GM21723 (cell line): ENCODE measurements around the gene CYP2A6.
"Not testable (repeated sequence)": the region's sequence is repeated elsewhere in the genome, so short reads cannot be mapped to it uniquely, and the experiment has no call there.

Experiments used
- ATAC-seq: cut with Tn5 transposase; IDR thresholded peaks from one replicate; pipeline ENCODE4 v1.9.1; 2021; ENCODE audit warnings: mild to moderate bottlenecking, moderate library complexity; ENCODE audit not compliant: unreplicated experiment

The CYP2A6 gene

DNA sequence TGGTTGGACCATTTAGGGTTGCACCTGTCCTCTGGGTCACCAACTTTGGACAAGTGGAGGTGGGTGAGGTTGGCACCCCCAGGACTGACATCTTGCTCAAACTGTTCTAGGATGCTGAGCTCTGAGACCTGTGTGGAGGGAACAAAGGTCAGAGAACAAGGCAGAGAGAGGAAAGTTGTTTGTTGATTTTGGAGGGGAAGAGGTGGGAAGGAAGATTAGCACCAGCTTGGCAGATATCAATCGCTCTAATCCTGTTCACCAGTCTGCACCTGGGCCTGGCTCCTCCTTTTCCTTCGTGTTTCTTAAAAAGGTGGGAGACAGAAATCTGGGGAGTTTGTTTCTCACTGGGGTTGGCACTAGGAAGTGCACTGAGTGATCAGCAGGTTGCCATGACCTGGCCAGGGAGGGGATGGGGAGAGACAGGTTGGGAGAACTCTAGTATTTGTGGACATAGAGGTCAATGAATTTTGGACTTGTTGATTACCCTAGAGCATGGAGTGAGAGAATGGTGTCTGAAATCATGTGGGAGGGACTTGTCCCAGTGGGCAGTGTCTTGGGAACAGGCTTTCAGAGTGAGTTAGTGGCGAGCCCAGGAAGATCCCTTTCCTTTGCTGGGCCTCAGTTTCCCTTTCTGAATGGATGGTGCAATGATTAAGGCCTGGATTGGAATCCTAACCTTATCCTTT is 2.4 kb upstream of the CYP2A6 start:
- ATAC-seq, result not testable (repeated sequence)

GRCh38 chr19:40846722-40847121 is 3.5 kb downstream of the CYP2A6 start:
- ATAC-seq, result not testable (repeated sequence)

DNA sequence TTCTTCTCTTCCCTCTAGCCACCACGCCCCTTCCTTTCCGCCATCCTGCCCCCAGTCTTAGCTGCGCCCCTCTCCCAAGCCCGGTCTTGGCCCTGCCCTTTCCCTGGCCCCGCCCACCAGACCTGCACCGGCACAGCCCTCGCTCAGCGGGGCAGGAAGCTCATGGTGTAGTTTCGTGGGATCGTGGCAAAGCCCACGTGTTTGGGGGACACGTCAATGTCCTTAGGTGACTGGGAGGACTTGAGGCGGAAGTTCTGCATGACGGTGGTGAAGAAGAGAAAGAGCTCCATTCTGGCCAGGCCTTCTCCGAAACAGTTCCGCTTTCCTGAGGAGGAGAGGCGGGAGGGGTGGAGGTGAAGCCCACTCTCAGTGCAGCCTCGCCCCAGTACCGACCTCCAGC is 6.6 kb downstream of the CYP2A6 start:
- ATAC-seq, result not testable (repeated sequence)

GRCh38 chr19:40842997-40843652 is 7.1 kb downstream of the CYP2A6 start:
- ATAC-seq, result not testable (repeated sequence)

DNA sequence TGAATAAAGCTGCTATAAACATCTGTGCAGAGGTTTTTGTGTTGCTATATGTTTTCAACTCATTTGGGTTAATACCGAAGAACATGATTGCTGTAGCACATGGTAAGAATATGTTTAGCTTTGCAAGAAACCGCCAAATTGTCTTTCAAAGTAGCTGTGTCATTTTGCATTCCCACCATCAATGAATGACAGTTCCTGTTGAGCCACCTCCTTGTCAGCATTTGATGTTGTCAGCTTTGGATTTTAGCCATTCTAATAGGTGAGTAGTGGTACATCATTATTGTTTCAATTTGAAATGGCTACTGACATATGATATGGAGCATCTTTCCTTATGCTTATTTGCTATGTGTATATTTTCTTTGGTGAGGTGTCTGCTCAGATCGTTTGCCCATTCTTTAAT is 8.2 kb downstream of the CYP2A6 start:
- ATAC-seq, result not testable (repeated sequence)

DNA sequence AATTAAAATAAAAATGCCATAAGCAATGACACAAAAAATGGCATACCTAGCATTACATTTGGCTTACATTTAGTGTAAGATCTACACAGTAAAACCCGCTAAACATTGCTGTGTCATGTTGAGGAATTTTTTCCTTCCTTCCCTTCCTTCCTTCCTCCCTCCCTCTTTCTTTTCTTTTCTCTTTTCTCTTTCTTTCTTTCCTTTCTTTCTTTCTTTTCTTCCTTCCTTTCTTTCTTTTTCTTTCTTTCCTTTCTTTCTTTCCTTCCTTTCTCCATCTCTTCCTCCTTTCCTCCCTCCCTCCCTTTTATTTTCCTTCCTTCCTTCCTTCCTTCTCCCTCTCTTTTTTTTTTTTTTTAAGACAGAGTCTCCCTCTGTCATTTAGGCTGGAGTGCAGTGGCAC is 11.8 kb downstream of the CYP2A6 start:
- ATAC-seq, result not testable (repeated sequence)

GRCh38 chr19:40836754-40837429 is 13.4 kb downstream of the CYP2A6 start:
- no peak for ATAC-seq

DNA sequence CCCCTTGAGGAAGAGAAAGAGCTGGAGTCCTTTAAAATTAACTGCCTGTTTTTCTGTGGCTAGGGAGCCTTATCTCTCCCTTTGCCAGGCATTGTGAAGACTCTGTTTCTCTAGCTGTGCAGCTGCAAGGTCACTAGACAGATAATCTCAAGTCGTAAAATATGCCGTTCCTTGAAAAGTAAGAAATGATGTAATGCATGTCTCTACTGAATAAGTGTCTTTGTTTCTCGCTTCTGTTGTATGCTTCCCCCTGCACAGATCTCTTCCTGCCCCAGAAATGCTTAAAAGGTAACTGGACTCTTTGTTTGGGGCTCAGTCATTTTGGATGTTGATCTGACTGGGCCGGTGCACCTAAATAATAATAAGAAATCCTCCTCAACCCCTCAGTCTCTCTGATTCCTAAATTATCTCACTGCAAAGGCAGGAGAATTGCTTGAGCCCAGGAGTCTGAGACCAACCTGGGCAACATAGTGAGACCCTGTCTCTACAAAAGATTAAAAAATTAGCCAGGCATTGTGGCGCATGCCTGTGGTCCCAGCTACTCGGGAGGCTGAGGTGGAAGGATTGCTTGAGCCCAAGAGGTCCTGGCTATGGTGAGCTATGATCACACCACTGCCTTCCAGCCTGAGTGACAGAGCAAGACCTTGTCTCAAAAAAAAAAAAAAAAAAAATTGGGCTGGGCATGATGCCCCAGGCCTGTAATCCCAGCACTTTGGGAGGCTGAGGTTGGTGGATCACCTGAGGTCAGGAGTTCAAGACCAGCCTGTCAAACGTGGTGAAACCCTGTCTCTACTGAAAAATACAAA is 16.3 kb downstream of the CYP2A6 start:
- ATAC-seq, result not testable (repeated sequence)

- not testable (repeated sequence) for ATAC-seq
Measured at GRCh38 chr19:40832431-40832790, 17.8 kb downstream of the CYP2A6 start.

- no peak for ATAC-seq
Measured at GRCh38 chr19:40831502-40832430, 18.5 kb downstream of the CYP2A6 start.

DNA sequence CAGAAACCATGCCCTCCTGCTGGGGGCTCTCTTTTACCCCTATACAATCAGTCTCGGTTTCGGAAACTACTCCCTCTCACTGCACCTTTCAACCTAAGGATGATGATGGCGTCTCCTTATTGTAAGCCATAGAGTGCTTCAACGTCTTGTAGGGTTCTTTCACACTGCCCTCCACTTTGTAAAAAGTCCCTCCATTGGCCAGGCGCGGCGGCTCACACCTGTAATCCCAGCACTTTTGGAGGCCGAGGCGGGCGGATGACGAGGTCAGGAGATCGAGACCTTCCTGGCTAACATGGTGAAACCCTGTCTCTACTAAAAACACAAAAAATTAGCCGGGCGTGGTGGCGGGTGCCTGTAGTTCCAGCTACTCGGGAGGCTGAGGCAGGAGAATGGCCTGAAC is 19.5 kb downstream of the CYP2A6 start:
- ATAC-seq, result not testable (repeated sequence)

- ATAC-seq, result no peak
Measured at GRCh38 chr19:40829205-40829604, 21.0 kb downstream of the CYP2A6 start.

GRCh38 chr19:40827386-40828247 is 22.6 kb downstream of the CYP2A6 start:
- no peak for ATAC-seq

DNA sequence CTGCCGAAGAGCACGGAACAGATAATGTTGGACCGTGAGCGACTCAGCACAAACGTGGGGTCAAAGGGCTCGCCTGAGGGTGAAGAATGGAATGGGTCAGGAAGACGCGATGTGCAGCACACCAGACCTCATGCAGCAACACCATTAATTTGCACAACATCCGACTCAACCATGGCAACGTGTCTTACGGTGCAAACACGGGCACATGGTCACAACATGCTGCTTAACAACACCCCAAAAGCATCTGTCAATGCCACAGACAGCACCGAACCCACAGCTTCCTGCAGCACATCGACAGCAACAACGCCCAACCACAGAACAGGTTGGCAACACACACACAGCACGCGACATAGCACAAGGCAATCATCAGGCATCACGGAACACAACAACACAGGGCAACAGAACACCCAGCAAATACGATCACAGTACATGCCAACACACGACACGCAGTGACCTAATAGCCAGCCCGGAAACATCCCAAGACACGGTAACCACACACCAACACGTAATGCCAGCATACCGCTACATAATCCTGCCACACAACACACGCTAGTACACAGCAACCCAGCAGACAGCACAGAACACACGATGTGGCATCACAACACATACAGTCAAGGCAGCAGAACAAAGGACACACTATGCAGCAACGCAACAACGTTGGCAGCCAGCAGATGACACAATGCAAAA is 23.4 kb downstream of the CYP2A6 start:
- ATAC-seq, result not testable (repeated sequence)

- not testable (repeated sequence) for ATAC-seq
Measured at GRCh38 chr19:40826312-40826698, 23.9 kb downstream of the CYP2A6 start.

DNA sequence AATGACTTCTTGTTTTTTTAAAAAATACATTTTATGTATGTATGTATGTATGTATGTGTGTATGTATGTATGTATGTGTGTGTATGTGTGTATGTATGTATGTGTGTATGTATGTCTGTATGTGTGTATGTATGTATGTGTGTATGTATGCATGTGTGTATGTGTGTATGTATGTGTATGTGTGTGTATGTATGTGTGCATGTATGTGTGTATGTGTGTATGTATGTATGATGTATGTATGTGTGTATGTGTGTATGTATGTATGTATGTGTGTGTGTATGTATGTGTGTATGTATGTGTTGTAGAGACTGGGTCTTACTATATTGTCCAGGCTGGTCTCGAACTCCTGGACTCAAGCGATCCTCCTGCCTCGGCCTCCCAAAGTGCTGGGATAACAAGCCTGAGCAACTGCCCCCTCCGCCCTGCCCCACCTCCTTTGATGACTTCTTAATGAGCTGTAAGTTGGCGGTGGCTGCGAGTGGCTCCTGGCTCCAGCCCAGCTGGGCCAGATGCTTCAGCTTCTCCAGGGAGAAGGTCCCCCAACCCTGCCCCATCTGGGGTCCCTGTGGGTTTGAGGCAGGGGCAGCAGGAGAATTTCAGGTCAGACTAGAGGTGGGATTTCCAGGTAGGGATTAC is 24.7 kb downstream of the CYP2A6 start:
- not testable (repeated sequence) for ATAC-seq

DNA sequence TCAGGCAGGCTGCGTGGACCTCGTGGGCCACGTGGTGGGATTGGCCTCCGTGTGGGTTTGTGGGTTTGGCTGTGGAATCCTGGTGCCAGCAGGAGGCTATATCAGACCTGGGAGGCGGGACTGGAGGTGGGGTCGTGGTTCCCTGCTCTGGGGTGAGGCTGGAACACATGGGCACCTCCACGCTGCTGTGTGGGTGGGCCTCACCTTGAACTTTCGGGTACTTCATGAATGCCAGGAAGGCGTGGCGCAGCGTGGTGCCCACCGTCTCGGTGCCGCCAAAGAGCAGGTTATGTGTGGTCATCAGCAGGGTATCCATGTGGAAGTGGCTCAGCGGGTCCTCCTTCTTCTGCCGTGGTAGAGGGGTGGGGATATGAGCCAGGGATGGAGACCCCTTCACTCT is 25.3 kb downstream of the CYP2A6 start:
- ATAC-seq, result not testable (repeated sequence)
